ENCODE measurements around the gene DNM1L. TPM values are rescaled to one million over a fixed set of nuclear protein-coding genes. Genes with fewer than 3 reads are reported as not detected.

The DNM1L gene
- total and polyA plus RNA-seq, 2 of the 4 experiments (the other 2 are of a cell fraction), result 44.8 to 70.1 TPM

DNA sequence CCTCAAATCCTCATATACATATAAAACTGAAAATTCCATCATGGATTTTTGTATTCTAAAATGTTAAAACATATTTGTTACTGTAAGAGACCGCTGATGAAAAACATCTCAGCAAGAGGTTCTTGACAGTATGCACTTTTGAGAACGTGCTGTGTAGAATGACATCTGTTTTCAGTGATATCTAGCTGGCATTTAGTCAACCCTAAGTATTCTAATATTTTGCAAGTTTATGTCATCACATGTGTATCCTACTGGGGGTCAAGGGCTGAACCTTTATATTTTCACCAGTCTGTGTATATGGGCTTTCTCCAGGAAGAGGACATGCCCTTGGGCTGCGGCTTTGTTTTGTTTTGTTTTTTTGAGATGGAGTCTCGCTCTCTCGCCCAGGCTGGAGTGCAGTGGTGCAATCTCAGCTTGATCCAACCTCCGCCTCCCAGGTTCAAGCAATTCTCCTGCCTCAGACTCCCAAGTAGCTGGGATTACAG lies 98.6 kb downstream of the DNM1L start:
- in situ Hi-C loops (cut with MboI; ENCODE audit: low sequenced_read_pairs) (no loop called here), intact Hi-C loops (cut with micrococcal nuclease) (no loop called here), dilution Hi-C loops (cut with HindIII; ENCODE audit: low sequenced_read_pairs, unreplicated experiment) (no loop called here)
- H3K4me3 ChIP-seq (ENCODE audit: insufficient read depth, low read depth, low read length), result no peak overlapping the region
- no peaks in the 10 kb centered on the region for H3K4me1 ChIP-seq (ENCODE audit: control insufficient read depth, insufficient read depth, low read length)
- no CpG with 5 or more reads among the region's 6 CpGs for whole genome bisulfite sequencing, 2 experiments (ENCODE audit: extremely low coverage in 2 of 2, insufficient read length in 1 of 2)
- no peaks in the 10 kb centered on the region for H3K9me1 ChIP-seq (ENCODE audit: insufficient read depth, low read length)
- no peak overlapping the region for H3K18ac ChIP-seq (ENCODE audit: low read depth, low read length)
- no peak overlapping the region for H3K9ac ChIP-seq (ENCODE audit: low read depth, low read length)
- ATAC-seq (ENCODE audit: low read depth) (no peak), DNase-seq (no peak)
- H3K4me2 ChIP-seq (ENCODE audit: low read depth, low read length), result no peak overlapping the region
- H3K56ac ChIP-seq (ENCODE audit: extremely low read depth, insufficient read depth, low read length), result no peak overlapping the region
- no peak overlapping the region for H2AK9ac ChIP-seq (replicated peaks; ENCODE audit: low read depth, low read length, poor library complexity)
- no peak overlapping the region for H2BK5ac ChIP-seq (ENCODE audit: low read depth, low read length, poor library complexity, severe bottlenecking)
- ChIA-PET CTCF (no interaction called here), POLR2A (ENCODE audit: unreplicated experiment) (no interaction called here)
- no peak overlapping the region for H2BK15ac ChIP-seq (ENCODE audit: low read depth, low read length)
- H2BK20ac ChIP-seq (ENCODE audit: low read depth, low read length), result no peak overlapping the region
- no peak overlapping the region for H3K23ac ChIP-seq (ENCODE audit: low read depth, low read length)
- no peak overlapping the region for H4K8ac ChIP-seq (ENCODE audit: low read depth in 2 of 2, low read length in 2 of 2)
- no peak overlapping the region for H3K4ac ChIP-seq (ENCODE audit: low read depth, low read length)
- no peak overlapping the region for H2AK5ac ChIP-seq (ENCODE audit: low read depth, low read length)
- H2BK120ac ChIP-seq (ENCODE audit: low read depth, low read length), result no peak overlapping the region
- no TSS peak for BruUV-seq (replicated peaks)
- H3K36me3 ChIP-seq (ENCODE audit: control insufficient read depth, insufficient read depth, low read length), result no peaks in the 10 kb centered on the region
- H3K9me3 ChIP-seq (ENCODE audit: control insufficient read depth, insufficient read depth, low read length), result no peaks in the 10 kb centered on the region
- TF ChIP-seq MXI1 (IDR thresholded peaks at IDR 0.05; ENCODE audit: borderline replicate concordance, low read depth, low read length), result no peak
- no peak overlapping the region for H4K5ac ChIP-seq (ENCODE audit: low read depth, low read length)
- H3K14ac ChIP-seq (replicated peaks; ENCODE audit: low read depth, low read length), result no peak overlapping the region
- H3K27me3 ChIP-seq (ENCODE audit: control insufficient read depth, insufficient read depth, low read length), result no peaks in the 10 kb centered on the region
- no peak overlapping the region for H3K27ac ChIP-seq (ENCODE audit: insufficient read depth, low read length)
- no peaks in the 10 kb centered on the region for H4K20me1 ChIP-seq (ENCODE audit: insufficient read depth, low read length)
- no peak overlapping the region for H2AFZ ChIP-seq (replicated peaks; ENCODE audit: low read length, poor library complexity)
- no peak overlapping the region for H4K91ac ChIP-seq (ENCODE audit: insufficient read depth, low read depth, low read length)
- no peaks in the 10 kb centered on the region for H3K79me1 ChIP-seq (ENCODE audit: low read depth in 1 of 2, low read length in 2 of 2)
